SK-N-MC (cell line): Measurements from ENCODE around the gene MEIS2.

Experiments
- EZH2 ChIP-seq: fragments of 200-600 bp; sonication (generic); IDR thresholded peaks from one replicate; pipeline ENCODE4 v1.6.1; 2017; ENCODE audit warnings: antibody characterized with exemption
- POLR2AphosphoS5 ChIP-seq: IDR thresholded peaks from 2 replicates; pipeline ENCODE4 v1.6.1; 2012; ENCODE audit warnings: mild to moderate bottlenecking, low read depth, low read length, borderline replicate concordance

DNA sequence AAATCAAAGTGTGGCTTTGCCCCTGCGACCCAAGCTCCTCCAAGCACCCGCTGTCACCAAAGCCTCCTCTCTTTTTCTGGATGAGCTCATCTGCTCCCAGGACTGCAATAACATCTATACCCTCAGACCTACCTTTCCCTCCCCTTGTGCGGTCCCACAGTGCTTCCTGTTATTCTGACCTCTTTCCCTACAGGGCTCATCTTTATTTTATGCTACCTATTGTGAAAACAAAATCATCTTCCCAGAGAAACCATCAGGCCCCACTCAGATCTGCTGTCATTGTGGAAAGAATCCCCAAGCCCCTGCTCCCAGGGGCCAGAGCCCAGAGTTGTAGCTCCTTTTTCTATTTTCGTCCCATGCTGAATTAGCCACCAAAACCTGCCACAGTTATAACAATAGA lies 162.2 kb downstream of the MEIS2 start:
- TF ChIP-seq POLR2AphosphoS5 = no peak
- no peak for TF ChIP-seq EZH2
